Esophagus muscularis mucosa (tissue), 3 donors: ENCODE data around the gene TTN.

Source experiments
- POLR2A ChIP-seq: fragments of 450-650 bp; IDR thresholded peaks from one replicate; pipeline ENCODE4 v1.6.1; 2017; ENCODE audit warnings: antibody characterized with exemption, moderate library complexity, mild to moderate bottlenecking, low read depth
- POLR2AphosphoS5 ChIP-seq, 2 donors: sonication (generic); formaldehyde crosslinking; IDR thresholded peaks; one replicate each; pipeline ENCODE4 v1.6.1; 2017; ENCODE audit warnings: antibody characterized with exemption in 2 of 2
- TF ChIP-seq, protein P1 (sequence below), 3 experiments: fragments of 200-600 bp in 2 of 3; fragments of 450-650 bp in 1 of 3; sonication (generic) in 2 of 3; IDR thresholded peaks; one replicate each; pipeline ENCODE4 v1.5.1; 2017 to 2019; ENCODE audit warnings: antibody characterized with exemption in 3 of 3, mild to moderate bottlenecking in 2 of 3, moderate library complexity in 1 of 3

GRCh38 chr2:178811901-178812300 lies 4.7 kb upstream of the TTN start:
- TF ChIP-seq, protein P1, sequence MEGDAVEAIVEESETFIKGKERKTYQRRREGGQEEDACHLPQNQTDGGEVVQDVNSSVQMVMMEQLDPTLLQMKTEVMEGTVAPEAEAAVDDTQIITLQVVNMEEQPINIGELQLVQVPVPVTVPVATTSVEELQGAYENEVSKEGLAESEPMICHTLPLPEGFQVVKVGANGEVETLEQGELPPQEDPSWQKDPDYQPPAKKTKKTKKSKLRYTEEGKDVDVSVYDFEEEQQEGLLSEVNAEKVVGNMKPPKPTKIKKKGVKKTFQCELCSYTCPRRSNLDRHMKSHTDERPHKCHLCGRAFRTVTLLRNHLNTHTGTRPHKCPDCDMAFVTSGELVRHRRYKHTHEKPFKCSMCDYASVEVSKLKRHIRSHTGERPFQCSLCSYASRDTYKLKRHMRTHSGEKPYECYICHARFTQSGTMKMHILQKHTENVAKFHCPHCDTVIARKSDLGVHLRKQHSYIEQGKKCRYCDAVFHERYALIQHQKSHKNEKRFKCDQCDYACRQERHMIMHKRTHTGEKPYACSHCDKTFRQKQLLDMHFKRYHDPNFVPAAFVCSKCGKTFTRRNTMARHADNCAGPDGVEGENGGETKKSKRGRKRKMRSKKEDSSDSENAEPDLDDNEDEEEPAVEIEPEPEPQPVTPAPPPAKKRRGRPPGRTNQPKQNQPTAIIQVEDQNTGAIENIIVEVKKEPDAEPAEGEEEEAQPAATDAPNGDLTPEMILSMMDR (IDR thresholded peaks at IDR 0.05), result no peak
- TF ChIP-seq POLR2AphosphoS5 (IDR thresholded peaks at IDR 0.05), result no peak
- TF ChIP-seq POLR2A, result no peak
